ENCODE data around the gene DNASE1L1.

- TF ChIP-seq ZBTB33 (IDR thresholded peaks at IDR 0.05), result no peak
- no peak for TF ChIP-seq YY1 (IDR thresholded peaks at IDR 0.05)
- TF ChIP-seq CTCF (IDR thresholded peaks at IDR 0.05; ENCODE audit: low read depth, low read length, missing input control), result no peak
- no peak for TF ChIP-seq RAD21 (IDR thresholded peaks at IDR 0.05)
- TF ChIP-seq TAF1 (conservative IDR thresholded peaks at IDR 0.05), result no peak
- TF ChIP-seq MAX (IDR thresholded peaks at IDR 0.05), result no peak
- TF ChIP-seq, protein P1, sequence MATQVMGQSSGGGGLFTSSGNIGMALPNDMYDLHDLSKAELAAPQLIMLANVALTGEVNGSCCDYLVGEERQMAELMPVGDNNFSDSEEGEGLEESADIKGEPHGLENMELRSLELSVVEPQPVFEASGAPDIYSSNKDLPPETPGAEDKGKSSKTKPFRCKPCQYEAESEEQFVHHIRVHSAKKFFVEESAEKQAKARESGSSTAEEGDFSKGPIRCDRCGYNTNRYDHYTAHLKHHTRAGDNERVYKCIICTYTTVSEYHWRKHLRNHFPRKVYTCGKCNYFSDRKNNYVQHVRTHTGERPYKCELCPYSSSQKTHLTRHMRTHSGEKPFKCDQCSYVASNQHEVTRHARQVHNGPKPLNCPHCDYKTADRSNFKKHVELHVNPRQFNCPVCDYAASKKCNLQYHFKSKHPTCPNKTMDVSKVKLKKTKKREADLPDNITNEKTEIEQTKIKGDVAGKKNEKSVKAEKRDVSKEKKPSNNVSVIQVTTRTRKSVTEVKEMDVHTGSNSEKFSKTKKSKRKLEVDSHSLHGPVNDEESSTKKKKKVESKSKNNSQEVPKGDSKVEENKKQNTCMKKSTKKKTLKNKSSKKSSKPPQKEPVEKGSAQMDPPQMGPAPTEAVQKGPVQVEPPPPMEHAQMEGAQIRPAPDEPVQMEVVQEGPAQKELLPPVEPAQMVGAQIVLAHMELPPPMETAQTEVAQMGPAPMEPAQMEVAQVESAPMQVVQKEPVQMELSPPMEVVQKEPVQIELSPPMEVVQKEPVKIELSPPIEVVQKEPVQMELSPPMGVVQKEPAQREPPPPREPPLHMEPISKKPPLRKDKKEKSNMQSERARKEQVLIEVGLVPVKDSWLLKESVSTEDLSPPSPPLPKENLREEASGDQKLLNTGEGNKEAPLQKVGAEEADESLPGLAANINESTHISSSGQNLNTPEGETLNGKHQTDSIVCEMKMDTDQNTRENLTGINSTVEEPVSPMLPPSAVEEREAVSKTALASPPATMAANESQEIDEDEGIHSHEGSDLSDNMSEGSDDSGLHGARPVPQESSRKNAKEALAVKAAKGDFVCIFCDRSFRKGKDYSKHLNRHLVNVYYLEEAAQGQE (IDR thresholded peaks at IDR 0.05), result no peak
These were observed 37.4 kb upstream of the DNASE1L1 start for GRCh38 chrX:154446430-154446829.
